Measurements from ENCODE around the gene COL18A1.

DNA sequence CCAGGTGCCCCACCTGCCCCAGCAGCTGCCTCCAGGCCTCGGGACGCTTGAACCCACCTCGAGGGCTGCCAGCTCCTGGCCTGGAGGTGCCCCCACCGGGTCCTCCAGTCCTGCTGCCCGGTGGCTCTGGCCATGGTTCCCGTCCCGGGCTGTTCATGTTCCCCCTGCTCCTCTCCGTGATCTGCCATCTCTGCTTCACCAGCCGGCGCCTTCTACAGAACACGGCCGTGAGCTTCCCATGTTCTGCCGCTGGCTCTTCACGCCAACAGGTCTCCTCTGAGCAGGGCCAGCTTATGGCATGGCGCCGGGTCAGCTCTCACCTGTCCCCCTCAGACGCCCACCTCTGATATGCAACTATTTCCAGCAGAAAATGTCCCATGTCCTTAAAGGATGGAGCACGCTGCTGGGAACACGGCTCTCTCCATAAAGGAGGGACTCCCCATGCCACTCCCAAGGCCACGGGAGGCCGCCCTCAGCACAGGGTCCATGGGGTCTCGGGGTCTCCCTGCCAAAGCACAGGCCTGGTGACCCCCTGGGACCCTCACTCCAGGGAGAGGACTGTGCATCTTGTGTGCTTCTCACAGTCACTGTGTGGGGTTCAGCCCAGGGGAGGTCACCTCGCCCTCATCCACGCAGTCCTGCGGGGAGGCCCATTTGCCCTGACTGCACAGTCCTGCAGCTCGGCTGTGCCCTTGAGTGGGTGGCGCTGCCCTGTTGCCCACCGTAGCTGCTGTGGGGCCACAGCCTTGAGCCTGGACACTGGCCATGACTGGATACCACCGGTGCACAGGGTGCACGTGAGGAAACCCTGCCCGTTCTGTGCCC, 36.7 kb downstream of the COL18A1 start:
- TF ChIP-seq, protein P1, sequence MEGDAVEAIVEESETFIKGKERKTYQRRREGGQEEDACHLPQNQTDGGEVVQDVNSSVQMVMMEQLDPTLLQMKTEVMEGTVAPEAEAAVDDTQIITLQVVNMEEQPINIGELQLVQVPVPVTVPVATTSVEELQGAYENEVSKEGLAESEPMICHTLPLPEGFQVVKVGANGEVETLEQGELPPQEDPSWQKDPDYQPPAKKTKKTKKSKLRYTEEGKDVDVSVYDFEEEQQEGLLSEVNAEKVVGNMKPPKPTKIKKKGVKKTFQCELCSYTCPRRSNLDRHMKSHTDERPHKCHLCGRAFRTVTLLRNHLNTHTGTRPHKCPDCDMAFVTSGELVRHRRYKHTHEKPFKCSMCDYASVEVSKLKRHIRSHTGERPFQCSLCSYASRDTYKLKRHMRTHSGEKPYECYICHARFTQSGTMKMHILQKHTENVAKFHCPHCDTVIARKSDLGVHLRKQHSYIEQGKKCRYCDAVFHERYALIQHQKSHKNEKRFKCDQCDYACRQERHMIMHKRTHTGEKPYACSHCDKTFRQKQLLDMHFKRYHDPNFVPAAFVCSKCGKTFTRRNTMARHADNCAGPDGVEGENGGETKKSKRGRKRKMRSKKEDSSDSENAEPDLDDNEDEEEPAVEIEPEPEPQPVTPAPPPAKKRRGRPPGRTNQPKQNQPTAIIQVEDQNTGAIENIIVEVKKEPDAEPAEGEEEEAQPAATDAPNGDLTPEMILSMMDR (IDR thresholded peaks at IDR 0.05; ENCODE audit: poor library complexity): no peak
- no peak for TF ChIP-seq EZH2 (IDR thresholded peaks at IDR 0.05; ENCODE audit: borderline replicate concordance)

All from hepatocyte (in vitro differentiated cells).